ENCODE measurements around the gene MAP4K5. TPM values are rescaled to one million over a fixed set of nuclear protein-coding genes. Genes with fewer than 3 reads are reported as not detected.

The MAP4K5 gene
- polyA plus RNA-seq, 3 donors: 5.0 to 9.1 (median 7.7) TPM

DNA sequence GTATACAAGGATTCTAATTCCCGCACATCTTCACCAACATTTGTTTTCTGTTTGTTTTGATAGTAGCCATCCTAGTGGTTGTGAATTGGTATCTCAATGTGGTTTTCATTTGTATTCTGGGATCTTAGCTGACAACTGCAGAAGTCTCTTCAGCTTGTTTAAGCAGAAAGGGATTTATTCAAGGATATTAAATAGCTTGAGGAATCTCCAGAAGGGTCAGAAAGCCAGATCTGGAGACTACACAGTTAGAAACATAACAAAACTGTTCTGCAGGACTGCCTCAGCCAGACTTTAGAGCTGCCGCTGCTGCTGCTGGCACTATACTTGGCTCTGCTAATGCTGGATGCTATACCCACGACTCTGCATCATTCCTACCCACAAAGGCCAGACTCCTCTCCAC, 122.3 kb downstream of the MAP4K5 start:
- Histone ChIP-seq H4K20me1 (ENCODE audit: insufficient read depth, low read length) (no peaks in the 10 kb centered on the region), H3K27me3 (ENCODE audit: control insufficient read depth in 2 of 2, insufficient read depth in 2 of 2, low read length in 2 of 2) (no peaks in the 10 kb centered on the region), H3K4me2 (replicated peaks; ENCODE audit: extremely low read depth, low read length, poor library complexity, severe bottlenecking) (no peak overlapping the region), H3K4me1 (ENCODE audit: control insufficient read depth in 1 of 2, insufficient read depth in 2 of 2, low read length in 2 of 2) (no peaks in the 10 kb centered on the region), H3K36me3 (replicated peaks in 1 of 2; ENCODE audit: control insufficient read depth in 1 of 2, insufficient read depth in 2 of 2, low read length in 2 of 2) (no peaks in the 10 kb centered on the region), H3K27ac (ENCODE audit: low read depth in 1 of 2, low read length in 2 of 2) (no peak overlapping the region), H3K9me3 (replicated peaks in 1 of 2; ENCODE audit: control insufficient read depth in 1 of 2, insufficient read depth in 1 of 2, low read length in 2 of 2) (no peaks in the 10 kb centered on the region), H2AFZ (ENCODE audit: insufficient read depth, low read depth, low read length, poor library complexity, severe bottlenecking) (no peak overlapping the region), H3K9ac (ENCODE audit: insufficient read depth, low read length, poor library complexity, severe bottlenecking) (no peak overlapping the region), H3K79me2 (ENCODE audit: insufficient read depth, low read length) (no peaks in the 10 kb centered on the region), H3K4me3 (replicated peaks in 1 of 3; ENCODE audit: low read depth in 2 of 3, low read length in 3 of 3) (no peak overlapping the region)
- no peak overlapping the region for H3K4me3 Mint-ChIP-seq
- peaks cover 0 to 16% (median 5%) of the 10 kb centered on the region in 7 donors for H3K9me3 Mint-ChIP-seq
- intact Hi-C loops (cut with micrococcal nuclease): no loop called here
- no peaks in the 10 kb centered on the region for H3K27me3 Mint-ChIP-seq (ENCODE audit: low read depth in 3 of 3)
- DNase-seq: no peak
- H3K36me3 Mint-ChIP-seq: peaks cover 0 to 9% of the 10 kb centered on the region in 2 donors
- WGBS (ENCODE audit: insufficient coverage): 85% methylated on average over 2 of the region's 3 CpGs
- no peaks in the 10 kb centered on the region for H3K4me1 Mint-ChIP-seq
- TF ChIP-seq, protein P1, sequence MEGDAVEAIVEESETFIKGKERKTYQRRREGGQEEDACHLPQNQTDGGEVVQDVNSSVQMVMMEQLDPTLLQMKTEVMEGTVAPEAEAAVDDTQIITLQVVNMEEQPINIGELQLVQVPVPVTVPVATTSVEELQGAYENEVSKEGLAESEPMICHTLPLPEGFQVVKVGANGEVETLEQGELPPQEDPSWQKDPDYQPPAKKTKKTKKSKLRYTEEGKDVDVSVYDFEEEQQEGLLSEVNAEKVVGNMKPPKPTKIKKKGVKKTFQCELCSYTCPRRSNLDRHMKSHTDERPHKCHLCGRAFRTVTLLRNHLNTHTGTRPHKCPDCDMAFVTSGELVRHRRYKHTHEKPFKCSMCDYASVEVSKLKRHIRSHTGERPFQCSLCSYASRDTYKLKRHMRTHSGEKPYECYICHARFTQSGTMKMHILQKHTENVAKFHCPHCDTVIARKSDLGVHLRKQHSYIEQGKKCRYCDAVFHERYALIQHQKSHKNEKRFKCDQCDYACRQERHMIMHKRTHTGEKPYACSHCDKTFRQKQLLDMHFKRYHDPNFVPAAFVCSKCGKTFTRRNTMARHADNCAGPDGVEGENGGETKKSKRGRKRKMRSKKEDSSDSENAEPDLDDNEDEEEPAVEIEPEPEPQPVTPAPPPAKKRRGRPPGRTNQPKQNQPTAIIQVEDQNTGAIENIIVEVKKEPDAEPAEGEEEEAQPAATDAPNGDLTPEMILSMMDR (IDR thresholded peaks at IDR 0.05): no peak
- no peak overlapping the region for H3K27ac Mint-ChIP-seq

DNA sequence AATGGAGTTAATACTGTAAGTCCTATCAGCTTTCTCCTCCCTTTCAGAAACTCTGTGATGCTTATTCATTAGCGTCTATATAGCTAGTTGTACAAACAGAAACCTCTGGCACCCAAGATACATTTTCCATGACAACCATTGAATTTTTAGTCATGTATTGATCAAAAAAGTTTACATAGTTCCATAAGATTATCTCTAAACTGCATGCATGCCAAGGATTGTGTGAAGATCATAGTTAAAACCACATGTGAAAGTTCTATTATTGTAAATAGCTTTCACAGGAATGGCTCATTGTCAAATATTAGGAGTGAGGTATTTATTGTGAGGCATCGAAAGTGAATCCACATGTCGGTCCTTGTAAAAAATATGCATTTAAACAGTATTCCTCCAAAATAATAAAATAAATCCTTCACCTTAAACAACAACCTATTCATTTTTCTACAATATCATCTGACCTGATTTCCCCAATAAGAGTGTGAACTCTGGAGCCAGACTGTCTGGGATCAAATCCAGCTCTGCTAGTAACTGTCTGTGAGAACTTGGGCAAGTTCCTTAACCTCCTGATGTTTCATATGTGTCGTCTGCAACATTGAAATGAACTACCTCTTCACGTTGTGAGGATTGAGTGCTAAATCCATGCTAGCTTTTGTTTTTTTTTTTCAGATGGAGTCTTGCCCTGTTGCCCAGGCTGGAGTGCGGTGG, 125.1 kb downstream of the MAP4K5 start:
- DNase-seq: no peak
- no peak overlapping the region for H3K27ac Mint-ChIP-seq
- H3K4me3 ChIP-seq (replicated peaks in 1 of 3; ENCODE audit: low read depth in 2 of 3, low read length in 3 of 3): no peak overlapping the region
- peaks cover 0 to 1% (median 0%) of the 10 kb centered on the region in 3 donors for H3K27me3 Mint-ChIP-seq (ENCODE audit: low read depth in 3 of 3)
- TF ChIP-seq, protein P1 (IDR thresholded peaks at IDR 0.05): no peak
- no peaks in the 10 kb centered on the region for H3K36me3 ChIP-seq (replicated peaks in 1 of 2; ENCODE audit: control insufficient read depth in 1 of 2, insufficient read depth in 2 of 2, low read length in 2 of 2)
- no peaks in the 10 kb centered on the region for H3K9me3 ChIP-seq (replicated peaks in 1 of 2; ENCODE audit: control insufficient read depth in 1 of 2, insufficient read depth in 1 of 2, low read length in 2 of 2)
- H3K36me3 Mint-ChIP-seq: peaks cover 0 to under 1% of the 10 kb centered on the region in 2 donors
- H3K4me2 ChIP-seq (replicated peaks; ENCODE audit: extremely low read depth, low read length, poor library complexity, severe bottlenecking): no peak overlapping the region
- H3K4me1 Mint-ChIP-seq: no peaks in the 10 kb centered on the region
- intact Hi-C loops (cut with micrococcal nuclease): no loop called here
- no peaks in the 10 kb centered on the region for H4K20me1 ChIP-seq (ENCODE audit: insufficient read depth, low read length)
- no peak overlapping the region for H3K9ac ChIP-seq (ENCODE audit: insufficient read depth, low read length, poor library complexity, severe bottlenecking)
- no peaks in the 10 kb centered on the region for H3K27me3 ChIP-seq (ENCODE audit: control insufficient read depth in 2 of 2, insufficient read depth in 2 of 2, low read length in 2 of 2)
- peaks cover 0 to 10% (median 5%) of the 10 kb centered on the region in 7 donors for H3K9me3 Mint-ChIP-seq
- H3K4me3 Mint-ChIP-seq: no peak overlapping the region
- H2AFZ ChIP-seq (ENCODE audit: insufficient read depth, low read depth, low read length, poor library complexity, severe bottlenecking): no peak overlapping the region
- no peaks in the 10 kb centered on the region for H3K4me1 ChIP-seq (ENCODE audit: control insufficient read depth in 1 of 2, insufficient read depth in 2 of 2, low read length in 2 of 2)
- WGBS (ENCODE audit: insufficient coverage): 93% methylated on average over 3 of the region's 6 CpGs
- H3K79me2 ChIP-seq (ENCODE audit: insufficient read depth, low read length): no peaks in the 10 kb centered on the region
- no peak overlapping the region for H3K27ac ChIP-seq (ENCODE audit: low read depth in 1 of 2, low read length in 2 of 2)

All from CD14-positive monocyte (primary cell).